Ovary (tissue), 3 donors: ENCODE data around the gene PPAT.
A peak's percentile ranks its signal among the peaks of the same experiment; 100 is the strongest.

ENCODE experiments used
- CTCF ChIP-seq, 3 donors: fragments of 450-650 bp in 2 of 3; fragments of 200-600 bp in 1 of 3; IDR thresholded peaks; one replicate each; pipeline versions ENCODE4 v1.5.1 to v1.8.0; 2016 to 2022; ENCODE audit warnings: antibody characterized with exemption in 3 of 3, mild to moderate bottlenecking in 1 of 3
- POLR2A ChIP-seq: fragments of 450-650 bp; IDR thresholded peaks from one replicate; pipeline ENCODE4 v1.6.1; 2017; ENCODE audit warnings: antibody characterized with exemption, mild to moderate bottlenecking, moderate library complexity
- donor health status: DM: no; HTN: no; CAD: no.

- TF ChIP-seq CTCF (IDR thresholded peaks at IDR 0.05) (no peak), POLR2A (peak; percentile 66)
Observed at GRCh38 chr4:56467284-56468096, 32.1 kb upstream of the PPAT start, which contains the start of gene SRP72.
